AG09309 (cell line): Measurements from ENCODE around the gene GADD45B.
"Not testable (repeated sequence)": the region's sequence is repeated elsewhere in the genome, so short reads cannot be mapped to it uniquely, and the experiment has no call there.

ENCODE experiments used
- DNase-seq: peaks from one replicate; pipeline ENCODE4 v3.0.0-alpha.2; 2010; ENCODE audit warnings: low read depth
- H3K4me3 ChIP-seq: 2 replicates; pipeline ENCODE4 v1.5.1; 2011; ENCODE audit warnings: mild to moderate bottlenecking, low read depth, low read length, moderate library complexity; ENCODE audit not compliant: control insufficient read depth
- CTCF ChIP-seq: IDR thresholded peaks from 2 replicates; pipeline ENCODE4 v1.5.1; 2011; ENCODE audit warnings: mild to moderate bottlenecking, low read depth, low read length, inconsistent platforms; ENCODE audit not compliant: insufficient read depth, control insufficient read depth; ENCODE audit errors: missing control alignments

Gene GADD45B

GRCh38 chr19:2468596-2468995, 7.3 kb upstream of the GADD45B start:
- no peak for TF ChIP-seq CTCF
- H3K4me3 ChIP-seq: no peak overlapping the region
- no peak for DNase-seq

DNA sequence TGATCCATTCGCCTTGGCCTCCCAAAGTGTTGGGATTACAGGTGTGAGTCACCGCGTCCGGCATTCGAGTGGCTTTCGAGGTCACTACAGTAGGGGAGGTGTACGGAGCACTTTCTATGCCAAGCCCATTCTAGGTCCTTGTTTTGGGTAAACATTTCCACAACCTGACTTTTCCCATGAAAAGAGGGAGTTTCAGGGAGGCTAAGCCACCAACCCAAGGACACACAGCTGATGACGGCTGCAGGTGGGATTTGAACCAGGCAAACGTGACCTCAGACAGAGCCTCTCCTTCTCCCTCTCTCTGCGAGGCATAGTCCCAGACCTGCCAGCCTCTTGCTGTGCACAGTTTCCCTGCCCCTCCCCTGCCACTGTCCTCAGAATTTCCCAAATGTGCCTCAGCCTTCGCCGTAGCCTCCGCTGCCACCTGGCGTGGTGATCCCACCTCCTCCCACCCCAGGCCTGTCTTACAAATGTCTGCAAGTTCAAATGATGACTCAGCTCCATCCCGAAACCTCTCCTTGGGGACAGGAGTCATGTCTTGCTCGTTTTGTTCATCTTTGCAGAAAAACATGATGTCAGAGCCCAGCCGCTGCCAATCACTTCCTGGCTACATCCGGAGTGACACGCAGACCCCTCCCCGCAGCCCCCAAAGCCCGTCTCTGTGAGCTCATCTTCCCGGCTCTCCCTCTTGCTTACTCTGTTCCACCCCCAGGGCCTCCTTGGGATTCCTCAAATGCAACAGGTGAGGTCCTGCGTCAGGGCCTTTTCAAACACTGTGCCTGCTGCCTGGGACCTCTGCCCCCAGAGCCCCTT, 6.6 kb upstream of the GADD45B start:
- TF ChIP-seq CTCF: no peak
- no peak for DNase-seq
- H3K4me3 ChIP-seq: no peak overlapping the region

DNA sequence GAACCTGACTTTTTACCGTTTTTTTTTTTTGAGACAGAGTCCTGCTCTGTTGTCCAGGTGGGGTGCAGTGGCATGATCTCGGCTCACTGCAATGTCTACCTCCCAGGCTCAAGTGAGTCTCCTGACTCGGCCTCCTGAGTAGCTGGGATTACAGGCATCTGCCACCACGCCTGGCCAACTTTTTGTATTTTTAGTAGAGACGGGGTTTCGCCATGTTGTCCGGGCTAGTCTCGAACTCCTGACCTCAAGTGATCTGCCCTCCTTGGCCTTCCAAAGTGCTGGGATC, 6.1 kb upstream of the GADD45B start:
- DNase-seq, H3K4me3 ChIP-seq: not testable (repeated sequence)

- no peak for DNase-seq
- peak; percentile 83 for TF ChIP-seq CTCF
- peak overlapping the region; percentile 65 for H3K4me3 ChIP-seq
These were observed 1.5 kb upstream of the GADD45B start for GRCh38 chr19:2474232-2475017.

DNA sequence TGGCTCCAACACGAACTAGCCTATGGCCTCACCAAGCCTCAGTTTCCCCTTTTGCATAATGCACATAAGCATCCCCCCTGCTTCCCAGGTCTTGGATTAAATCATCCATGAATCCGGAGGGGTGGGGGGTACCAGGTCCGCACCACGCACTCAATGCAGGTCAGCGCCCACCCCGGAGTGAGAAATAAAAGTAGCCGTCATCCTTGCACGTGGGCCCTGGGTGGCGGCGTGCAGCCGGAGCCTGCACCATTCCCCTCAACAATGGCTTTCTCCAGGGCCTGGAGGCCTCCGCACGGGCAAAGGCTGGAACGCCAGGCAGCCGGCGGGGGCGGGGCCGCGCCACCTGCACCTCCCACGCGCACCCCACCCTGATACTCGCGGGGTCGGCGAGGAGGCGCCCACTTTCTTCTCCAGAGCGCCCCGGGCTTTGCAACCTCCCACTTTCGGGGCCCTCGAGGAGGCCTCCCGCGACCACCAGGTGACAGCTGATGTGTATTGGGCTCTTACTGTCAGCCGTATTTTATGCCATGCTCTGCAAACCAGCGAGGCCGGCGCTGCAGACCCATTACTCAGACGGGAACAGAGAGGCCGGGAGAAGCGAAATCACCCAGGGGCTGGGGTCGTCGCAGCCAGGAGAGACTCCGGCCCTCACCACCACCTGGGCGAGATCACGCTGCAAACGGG, 767 bp upstream of the GADD45B start:
- no peak for DNase-seq
- peak overlapping the region; percentile 65 for H3K4me3 ChIP-seq
- no peak for TF ChIP-seq CTCF

DNA sequence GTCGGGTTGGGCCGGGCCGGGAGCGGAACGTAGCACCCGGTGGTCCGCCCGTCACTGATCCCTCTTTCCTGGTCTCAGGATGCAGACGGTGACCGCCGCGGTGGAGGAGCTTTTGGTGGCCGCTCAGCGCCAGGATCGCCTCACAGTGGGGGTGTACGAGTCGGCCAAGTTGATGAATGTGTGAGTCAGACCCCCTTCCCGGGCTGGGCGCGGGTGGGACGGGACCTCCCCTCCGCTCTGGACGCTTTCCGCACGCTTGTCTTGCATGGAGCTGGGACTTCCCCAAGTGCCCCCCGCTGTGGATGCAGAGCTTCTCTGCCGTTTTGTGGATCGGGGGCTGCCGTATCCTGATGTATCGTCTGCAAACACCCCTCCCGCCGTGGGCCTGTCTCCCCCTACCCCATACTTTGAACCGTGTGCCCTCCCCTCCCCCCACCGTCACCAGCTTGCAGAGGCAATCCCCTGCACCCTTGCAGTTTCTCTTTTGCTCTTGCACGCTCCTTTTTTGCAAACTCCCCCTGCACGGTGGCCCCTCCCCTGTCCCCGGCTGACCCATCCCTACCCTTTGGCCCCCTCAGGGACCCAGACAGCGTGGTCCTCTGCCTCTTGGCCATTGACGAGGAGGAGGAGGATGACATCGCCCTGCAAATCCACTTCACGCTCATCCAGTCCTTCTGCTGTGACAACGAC, 669 bp downstream of the GADD45B start:
- TF ChIP-seq CTCF: no peak
- DNase-seq: no peak
- H3K4me3 ChIP-seq: peak overlapping the region; percentile 99
